DMS153 treated with DMSO at 0.1 percent for 48 hours (cell line): ENCODE data around the gene NPHP4.
"Not testable (repeated sequence)": the region's sequence is repeated elsewhere in the genome, so short reads cannot be mapped to it uniquely, and the experiment has no call there.

ENCODE experiments used
- DNase-seq: peaks from one replicate; lab custom pipeline; 2025; ENCODE audit not compliant: unreplicated experiment; lab: John Stamatoyannopoulos, UW

NPHP4 gene

GRCh38 chr1:5936621-5937372 is 55.4 kb downstream of the NPHP4 start:
- DNase-seq, result no peak

- no peak for DNase-seq
Measured at GRCh38 chr1:5936126-5936525, 56.1 kb downstream of the NPHP4 start.

- no peak for DNase-seq
Measured at GRCh38 chr1:5935026-5935425, 57.2 kb downstream of the NPHP4 start.

GRCh38 chr1:5934058-5934884 is 58.0 kb downstream of the NPHP4 start:
- DNase-seq, result no peak

GRCh38 chr1:5933676-5934057 is 58.6 kb downstream of the NPHP4 start:
- DNase-seq, result no peak

- no peak for DNase-seq
Measured at GRCh38 chr1:5933050-5933449, 59.2 kb downstream of the NPHP4 start.

GRCh38 chr1:5928714-5929400 is 63.4 kb downstream of the NPHP4 start:
- DNase-seq, result no peak

- DNase-seq, result no peak
Measured at GRCh38 chr1:5927506-5928370, 64.5 kb downstream of the NPHP4 start.

GRCh38 chr1:5926686-5927435 is 65.4 kb downstream of the NPHP4 start:
- DNase-seq, result no peak

GRCh38 chr1:5922700-5923330 is 69.4 kb downstream of the NPHP4 start:
- DNase-seq, result not testable (repeated sequence)

- no peak for DNase-seq
Measured at GRCh38 chr1:5921671-5922070, 70.6 kb downstream of the NPHP4 start.

- no peak for DNase-seq
Measured at GRCh38 chr1:5921129-5921528, 71.1 kb downstream of the NPHP4 start.

- DNase-seq, result no peak
Measured at GRCh38 chr1:5920201-5920600, 72.0 kb downstream of the NPHP4 start.

GRCh38 chr1:5918275-5918649 is 74.0 kb downstream of the NPHP4 start:
- DNase-seq, result no peak

- no peak for DNase-seq
Measured at GRCh38 chr1:5917591-5918274, 74.5 kb downstream of the NPHP4 start.

GRCh38 chr1:5917281-5917590 is 75.0 kb downstream of the NPHP4 start:
- no peak for DNase-seq

- no peak for DNase-seq
Measured at GRCh38 chr1:5916572-5917280, 75.5 kb downstream of the NPHP4 start.
